SK-MEL-5 (cell line): Measurements from ENCODE around the gene NPHP1. TPM values are rescaled to one million over a fixed set of nuclear protein-coding genes. Genes with fewer than 3 reads are reported as not detected.

Experiments used
- DNase-seq: peaks from one replicate; pipeline ENCODE4 v3.0.0-alpha.2; 2016; ENCODE audit warnings: low read depth, low spot score
- in situ Hi-C: cut with HindIII; loops from 2 replicates; pipeline ENCODE4 v1.10.0; 2016; ENCODE audit warnings: low sequenced_read_pairs, high pct_unique_total_duplicates, low pct_unique_long_range_greater_than_20kb
- total RNA-seq: library from RNA; depleted of rRNA; stranded (reverse); fragments of >200 nt; shearing (Covaris generic); gene quantifications from 2 replicates; pipeline ENCODE4 v1.2.3, GENCODE V29; 2014

Gene NPHP1
- total RNA-seq, 1 experiment from 2014 or later: 2.6 TPM

GRCh38 chr2:110149330-110150220 lies 55.2 kb downstream of the NPHP1 start:
- in situ Hi-C loops: no loop called here
- DNase-seq: peak; percentile 55

- no peak for DNase-seq
- in situ Hi-C loops: no loop called here
Observed at GRCh38 chr2:110146945-110147332, 57.9 kb downstream of the NPHP1 start.

- no peak for DNase-seq
- in situ Hi-C loops: no loop called here
Observed at GRCh38 chr2:110146183-110146944, 58.4 kb downstream of the NPHP1 start.

- DNase-seq: no peak
- in situ Hi-C loops: no loop called here
Observed at GRCh38 chr2:110143982-110144381, 60.8 kb downstream of the NPHP1 start.

- no peak for DNase-seq
- in situ Hi-C loops: no loop called here
Observed at GRCh38 chr2:110140401-110140800, 64.4 kb downstream of the NPHP1 start.

- in situ Hi-C loops: no loop called here
- no peak for DNase-seq
Observed at GRCh38 chr2:110134025-110134424, 70.8 kb downstream of the NPHP1 start.

- in situ Hi-C loops: no loop called here
Observed at GRCh38 chr2:110131166-110131565, 73.6 kb downstream of the NPHP1 start.

GRCh38 chr2:110130757-110131156 lies 74.1 kb downstream of the NPHP1 start:
- in situ Hi-C loops: no loop called here
- DNase-seq: no peak

More at GRCh38 chr2:110131166-110131565, 73.6 kb downstream of the NPHP1 start:
- no peak for DNase-seq

- in situ Hi-C loops: no loop called here
- peak; percentile 79 for DNase-seq
Observed at GRCh38 chr2:110126906-110127305, 77.9 kb downstream of the NPHP1 start.

GRCh38 chr2:110126086-110126773 lies 78.6 kb downstream of the NPHP1 start:
- peak; percentile 6 for DNase-seq
- in situ Hi-C loops: no loop called here

- DNase-seq: no peak
Observed at GRCh38 chr2:110124939-110125691, 79.7 kb downstream of the NPHP1 start.

GRCh38 chr2:110124038-110124825 lies 80.6 kb downstream of the NPHP1 start:
- DNase-seq: no peak
- in situ Hi-C loops: no loop called here

More at GRCh38 chr2:110124939-110125691, 79.7 kb downstream of the NPHP1 start:
- in situ Hi-C loops: no loop called here

- in situ Hi-C loops: no loop called here
- no peak for DNase-seq
Observed at GRCh38 chr2:110121592-110121991, 83.2 kb downstream of the NPHP1 start.

- in situ Hi-C loops: no loop called here
- no peak for DNase-seq
Observed at GRCh38 chr2:110121052-110121334, 83.8 kb downstream of the NPHP1 start.

- in situ Hi-C loops: no loop called here
Observed at GRCh38 chr2:110120171-110121051, 84.4 kb downstream of the NPHP1 start.

GRCh38 chr2:110116033-110116710 lies 88.6 kb downstream of the NPHP1 start:
- in situ Hi-C loops: no loop called here
- peak; percentile 34 for DNase-seq

More at GRCh38 chr2:110120171-110121051, 84.4 kb downstream of the NPHP1 start:
- DNase-seq: no peak
